Heart left ventricle (tissue), 16 donors: ENCODE data around the gene OR6C3. TPM values are rescaled to one million over a fixed set of nuclear protein-coding genes. Genes with fewer than 3 reads are reported as not detected.
"Not testable (repeated sequence)": the region's sequence is repeated elsewhere in the genome, so short reads cannot be mapped to it uniquely, and the experiment has no call there.

Source experiments
- ATAC-seq, 4 donors: fragments of 200-7000 bp; cut with Tn5 transposase; one replicate each; pipeline ENCODE4 v1.9.1; 2020 to 2022; ENCODE audit warnings: moderate library complexity in 4 of 4, mild to moderate bottlenecking in 3 of 4, moderate number of reproducible peaks in 1 of 4
- DNase-seq, 5 donors: peaks; one replicate each; pipeline ENCODE4 v3.0.0-alpha.2; 2020
- H3K27ac ChIP-seq, 12 donors: fragments of 200-600 bp; sonication (generic) in 4 of 12; one replicate each; pipeline versions ENCODE4 v1.5.0 to v1.8.0; 2016 to 2022; ENCODE audit warnings: mild to moderate bottlenecking in 2 of 12
- H3K27me3 ChIP-seq, 9 donors: fragments of 200-600 bp; sonication (generic) in 2 of 9; one replicate each; pipeline versions ENCODE4 v1.5.1 to v1.8.0; 2016 to 2022; ENCODE audit warnings: mild to moderate bottlenecking in 3 of 9
- H3K36me3 ChIP-seq, 9 donors: fragments of 200-600 bp; sonication (generic) in 2 of 9; one replicate each; pipeline versions ENCODE4 v1.5.0 to v1.8.0; 2018 to 2022; ENCODE audit warnings: mild to moderate bottlenecking in 2 of 9
- H3K4me1 ChIP-seq, 12 donors: fragments of 200-600 bp; sonication (generic) in 4 of 12; one replicate each; pipeline versions ENCODE4 v1.5.0 to v1.8.0; 2016 to 2022; ENCODE audit warnings: mild to moderate bottlenecking in 3 of 12
- H3K4me3 ChIP-seq, 12 donors: fragments of 200-600 bp; sonication (generic) in 4 of 12; one replicate each; pipeline versions ENCODE4 v1.5.0 to v1.8.0; 2017 to 2022; ENCODE audit warnings: mild to moderate bottlenecking in 9 of 12, moderate library complexity in 4 of 12
- H3K9me3 ChIP-seq, 12 donors: fragments of 200-600 bp; sonication (generic) in 4 of 12; one replicate each; pipeline versions ENCODE4 v1.5.0 to v1.8.0; 2016 to 2022; ENCODE audit warnings: mild to moderate bottlenecking in 1 of 12
- CTCF ChIP-seq, 12 donors: fragments of 200-600 bp; sonication (generic) in 4 of 12; IDR thresholded peaks; one replicate each; pipeline versions ENCODE4 v1.5.0 to v1.8.0; 2018 to 2022; ENCODE audit warnings: antibody characterized with exemption in 12 of 12, mild to moderate bottlenecking in 5 of 12
- POLR2A ChIP-seq, 2 donors: fragments of 450-650 bp; IDR thresholded peaks; one replicate each; pipeline ENCODE4 v1.6.1; 2017; ENCODE audit warnings: antibody characterized with exemption in 2 of 2, mild to moderate bottlenecking in 2 of 2, moderate library complexity in 2 of 2
- WGBS, 4 donors: extraction: QIAGEN DNeasy Blood & Tissue Kit in 2 of 4; methylation state at CpG; one replicate each; pipeline versions ENCODE4 v1.1.5 to v1.1.7; 2013 to 2018; 5-methylcytosine and 5-hydroxymethylcytosine counted together
- intact Hi-C, 10 donors: fragments of 100-400 bp; cut with DNase I; formaldehyde crosslinking; loops; one replicate each; pipeline versions ENCODE4 v1.11.1 to v1.14.2; 2022
- polyA plus RNA-seq, 2 donors: library from polyadenylated mRNA; stranded (reverse); fragments of 200-250 nt; gene quantifications; one replicate each; pipeline ENCODE4 v1.2.3, GENCODE V29; 2013
- total RNA-seq, 9 donors: library from RNA; depleted of rRNA in 2 of 9; stranded (reverse); fragments of >200 nt in 2 of 9; fragmentation: NEBNext Ultra II Directional in 3 of 9; extraction: Animal tissue kit (Norgen Biotek cat#: 25700) in 3 of 9; gene quantifications; one replicate each; pipeline versions ENCODE4 v1.1.0 to v1.2.4, GENCODE V29; 2016 to 2023
- donor health status: ischemic (EF 13 %, LVEDD 7.1; RV severe dilation, severe dysfunction).
- donor health status: healthy with polysubstance abuse.
- donor health status: DM: no; HTN: yes; CAD: no.
- donor health status: DM: no; HTN: no; CAD: no.
- donor health status: ischemic (EF 25% LVEDD 6.9; RV normal size, moderate dysfunction).
- donor health status: ischemic (EF 25% LVEDD 5.7; RV mildly dilated, moderate dysfunction).
- donor health status: healthy.
- donor health status: DM: yes; HTN: yes; CAD: no.
- donor health status: ischemic (EF 35%, LVEDD 5.7; RV mildly dilated, moderate dysfunction).
- donor health status: nonischemic (EF 11% LVEDD 7.7; RV severe dilation, severe dysfunction).
- donor health status: DM: yes; HTN: yes; CAD: no.
- donor health status: PGD.
- donor health status: ischemic (EF 29% LVEDD 5.4; RV normal size, mild dysfunction).
- donor health status: nonischemic (EF 23%, LVEDD 6.1; RV moderate dilation, normal function).

The OR6C3 gene
- total and polyA plus RNA-seq, 11 donors, result not detected

- no peaks in the 10 kb centered on the region for H3K27me3 ChIP-seq
- H3K4me1 ChIP-seq, result no peaks in the 10 kb centered on the region
- ATAC-seq, result no peak
- no peak within 1 kb of the TSS for H3K4me3 ChIP-seq
- H3K9me3 ChIP-seq, result peaks cover 0 to 3% (median 0%) of the 10 kb centered on the region in 12 donors
- H3K36me3 ChIP-seq, result no peaks in the 10 kb centered on the region
- intact Hi-C loops, result no loop called here
- no peak within 1 kb of the TSS for H3K27ac ChIP-seq
- DNase-seq, result no peak
- TF ChIP-seq CTCF (IDR thresholded peaks at IDR 0.05), result no peak
- TF ChIP-seq POLR2A (IDR thresholded peaks at IDR 0.05), result no peak
- 75 to 86% (median 82%) methylated on average over 2 of the region's 2 CpGs for WGBS, 4 donors
These were observed 16.5 kb upstream of the OR6C3 start, which contains the start of gene OR6C1 for GRCh38 chr12:55314043-55314442. TSS of gene OR6C1 (plus strand) at chr12:55314343. CDS start at chr12:55320600, 6,257 bp downstream.

GRCh38 chr12:55320201-55320600 is 10.3 kb upstream of the OR6C3 start:
- H3K4me1 ChIP-seq, result no peaks in the 10 kb centered on the region
- intact Hi-C loops, result no loop called here
- no peak overlapping the region for H3K27ac ChIP-seq
- TF ChIP-seq CTCF (IDR thresholded peaks at IDR 0.05) (no peak), POLR2A (IDR thresholded peaks at IDR 0.05) (no peak)
- no peaks in the 10 kb centered on the region for H3K9me3 ChIP-seq
- no peaks in the 10 kb centered on the region for H3K36me3 ChIP-seq
- 66 to 80% (median 71%) methylated on average over 4 of the region's 4 CpGs for WGBS, 4 donors
- no peaks in the 10 kb centered on the region for H3K27me3 ChIP-seq
- DNase-seq (no peak), ATAC-seq (no peak)
- no peak overlapping the region for H3K4me3 ChIP-seq

- intact Hi-C loops, H3K9me3 ChIP-seq, H3K36me3 ChIP-seq, DNase-seq, H3K27me3 ChIP-seq, H3K4me1 ChIP-seq, H3K27ac ChIP-seq, H3K4me3 ChIP-seq, ATAC-seq: not testable (repeated sequence)
- 90 to 95% (median 92%) methylated on average over 6 of the region's 6 CpGs for WGBS, 4 donors
These were observed 4.7 kb upstream of the OR6C3 start for GRCh38 chr12:55325801-55326200.

- TF ChIP-seq POLR2A (IDR thresholded peaks at IDR 0.05) (no peak), CTCF (IDR thresholded peaks at IDR 0.05) (no peak)
- Histone ChIP-seq H3K4me3 (no peak overlapping the region), H3K27ac (no peak overlapping the region), H3K9me3 (no peaks in the 10 kb centered on the region), H3K27me3 (no peaks in the 10 kb centered on the region), H3K36me3 (no peaks in the 10 kb centered on the region), H3K4me1 (no peaks in the 10 kb centered on the region)
- ATAC-seq (no peak), DNase-seq (no peak)
- 85 to 89% (median 87%) methylated on average over 10 of the region's 10 CpGs for WGBS, 4 donors
- intact Hi-C loops, result no loop called here
These were observed 5.5 kb downstream of the OR6C3 start for GRCh38 chr12:55336002-55336401.

- H3K27ac ChIP-seq, ATAC-seq, DNase-seq, H3K4me1 ChIP-seq, H3K36me3 ChIP-seq, H3K4me3 ChIP-seq, intact Hi-C loops, H3K9me3 ChIP-seq, H3K27me3 ChIP-seq: not testable (repeated sequence)
- WGBS, 4 donors, result 38 to 60% (median 59%) methylated on average over 4 of the region's 4 CpGs
These were observed 24.8 kb downstream of the OR6C3 start for GRCh38 chr12:55355338-55355737.
